ENCODE results near the gene DSCAM. TPM values are rescaled to one million over a fixed set of nuclear protein-coding genes. Genes with fewer than 3 reads are reported as not detected.

The DSCAM gene
- total RNA-seq, 1 experiment from 2014 or later = not detected

DNA sequence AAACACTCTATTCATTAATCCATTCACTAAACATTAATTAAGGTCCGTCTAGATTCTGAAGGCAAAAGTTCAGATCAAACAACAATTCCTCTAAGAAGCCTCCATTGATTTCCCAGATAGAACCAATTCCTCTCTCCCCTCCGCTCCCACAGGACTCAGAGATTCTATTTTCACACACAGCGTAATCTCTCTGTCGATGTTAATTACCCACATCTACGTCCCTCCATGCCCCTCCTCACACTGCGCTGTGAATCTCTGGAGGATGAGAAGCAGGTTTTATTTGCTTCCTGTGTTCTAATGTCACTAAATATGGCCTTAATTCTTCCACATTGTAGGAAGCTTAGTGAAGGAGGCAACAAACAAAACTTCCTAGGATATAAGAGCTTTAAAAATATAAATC lies 306.7 kb downstream of the DSCAM start:
- no peak for DNase-seq (ENCODE audit: low read depth)

DNA sequence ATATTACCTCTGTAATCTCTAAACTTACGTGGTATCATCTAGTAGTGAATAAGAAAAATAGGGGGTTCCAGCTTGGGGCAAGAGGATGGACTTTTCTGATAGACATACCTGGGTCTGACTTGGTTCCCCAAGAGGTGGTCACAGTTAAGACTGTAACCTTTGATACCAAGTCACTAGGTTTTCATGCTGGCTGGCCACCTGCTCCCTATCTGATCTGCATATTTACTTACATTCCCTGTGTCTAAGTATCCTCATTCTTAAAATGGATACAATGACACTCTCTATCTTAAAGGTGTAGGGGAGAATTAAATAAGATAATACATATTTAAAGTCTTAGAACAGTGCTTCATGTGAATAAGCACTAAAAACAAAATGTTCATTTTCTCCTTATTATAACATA lies 312.1 kb downstream of the DSCAM start:
- no peak for DNase-seq (ENCODE audit: low read depth)

DNA sequence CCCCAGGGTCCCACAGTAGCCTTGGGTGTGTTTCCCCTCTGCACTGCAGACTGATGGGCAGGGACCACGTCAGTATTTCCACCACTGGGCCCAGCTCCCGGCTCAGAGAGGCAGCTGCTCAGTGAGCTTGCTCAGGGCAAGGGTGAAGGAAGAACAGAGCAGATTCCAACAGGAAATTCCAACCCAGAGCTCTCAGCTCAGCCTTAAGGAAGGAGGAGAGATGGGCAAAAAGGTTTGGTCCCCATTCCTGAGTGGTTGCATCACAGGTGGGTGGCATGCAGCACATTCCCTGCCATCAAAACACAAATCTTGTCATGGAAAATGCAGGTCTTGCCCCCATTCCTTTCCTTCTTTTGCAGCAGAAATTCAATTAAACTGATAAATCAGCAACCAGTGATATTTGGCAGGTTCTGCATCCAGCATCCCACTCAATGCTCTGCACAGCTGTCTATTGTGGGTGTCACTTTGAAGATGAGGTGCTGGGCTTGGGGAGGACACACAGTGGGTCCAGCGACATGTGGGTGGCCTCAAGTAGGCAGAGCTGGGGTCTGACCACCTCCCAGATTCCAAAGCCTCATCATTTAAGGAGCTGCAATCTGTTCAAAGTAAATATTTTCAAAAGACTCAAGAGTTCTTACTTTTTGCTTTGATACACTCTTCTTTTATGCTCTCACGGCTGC lies 315.4 kb downstream of the DSCAM start:
- no peak for DNase-seq (ENCODE audit: low read depth)

DNA sequence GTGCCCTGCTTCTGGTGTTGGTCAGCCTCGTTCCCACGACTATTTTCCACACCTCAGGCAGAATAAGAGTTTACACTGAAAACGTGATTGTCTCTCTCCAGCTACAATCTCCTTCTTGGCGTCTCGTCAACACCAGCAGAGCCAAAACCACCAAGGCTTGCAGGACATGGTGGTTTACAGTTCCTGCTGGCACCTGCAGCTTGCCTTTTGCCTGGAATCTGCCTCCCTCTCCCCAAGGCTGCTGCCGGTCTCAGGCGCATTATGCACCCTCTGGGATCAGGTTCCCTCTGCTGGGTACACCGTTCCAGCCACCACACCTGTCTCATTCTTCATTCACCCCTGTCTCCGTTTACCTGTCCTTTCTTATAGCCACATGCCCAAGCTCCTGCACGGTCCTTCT lies 315.9 kb downstream of the DSCAM start:
- no peak for DNase-seq (ENCODE audit: low read depth)

DNA sequence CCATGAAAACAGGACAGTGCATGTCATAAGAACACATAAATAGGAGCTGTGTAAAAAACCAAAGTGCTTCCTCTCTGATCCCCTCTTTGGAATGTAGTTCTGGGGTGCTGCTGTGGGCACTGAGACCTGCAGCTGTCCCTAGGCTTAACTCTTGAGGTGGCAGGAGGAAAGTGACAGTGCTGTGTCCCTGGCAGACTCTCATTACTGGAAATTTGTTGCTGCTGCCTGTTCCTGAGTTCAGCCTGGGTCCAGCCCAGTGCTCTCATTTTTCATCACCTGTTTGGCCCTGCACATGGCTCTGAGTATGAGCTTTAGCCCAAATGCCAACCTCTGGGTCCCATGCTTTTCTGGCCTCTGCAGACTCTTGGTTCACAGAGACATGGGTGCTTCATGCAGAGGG lies 329.3 kb downstream of the DSCAM start:
- no peak for DNase-seq (ENCODE audit: low read depth)

DNA sequence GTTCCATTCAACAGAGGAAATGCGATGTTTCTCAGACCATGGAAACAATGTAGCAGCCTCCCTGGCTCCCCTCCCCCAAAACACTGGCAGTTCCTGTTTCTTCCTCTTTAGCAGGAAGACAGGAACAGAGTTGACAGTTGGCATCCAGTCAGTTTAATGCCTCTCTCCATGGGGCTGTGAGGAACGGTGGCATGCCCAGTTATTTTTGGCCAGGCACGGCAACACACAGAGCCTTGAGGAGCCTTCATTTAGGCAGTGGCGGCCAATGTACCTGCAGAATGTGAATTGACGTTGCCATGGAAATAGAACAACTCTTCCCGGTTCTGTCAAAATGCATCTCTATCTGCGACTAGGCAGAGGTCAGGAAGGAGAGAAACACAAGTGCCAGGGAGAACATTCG lies 330.6 kb downstream of the DSCAM start:
- DNase-seq (ENCODE audit: low read depth) = no peak

DNA sequence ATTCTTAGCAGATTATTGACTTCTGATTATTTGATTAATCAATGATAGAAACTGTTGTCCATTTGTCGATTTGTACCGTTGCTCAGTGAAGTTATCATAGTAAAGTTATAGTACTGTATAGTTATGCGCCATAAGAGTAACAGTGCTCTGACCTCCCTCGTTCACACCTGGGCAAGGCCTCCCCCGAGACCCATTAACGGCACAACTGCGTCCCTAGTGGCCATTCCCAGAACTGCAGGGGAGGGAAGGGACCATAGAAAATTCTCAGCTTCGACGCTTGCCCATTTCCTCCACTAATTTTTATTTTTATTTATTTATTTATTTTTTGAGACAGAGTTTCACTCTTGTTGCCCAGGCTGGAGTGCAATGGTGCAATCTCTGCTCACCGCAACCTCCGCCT lies 334.4 kb downstream of the DSCAM start:
- DNase-seq (ENCODE audit: low read depth) = no peak

DNA sequence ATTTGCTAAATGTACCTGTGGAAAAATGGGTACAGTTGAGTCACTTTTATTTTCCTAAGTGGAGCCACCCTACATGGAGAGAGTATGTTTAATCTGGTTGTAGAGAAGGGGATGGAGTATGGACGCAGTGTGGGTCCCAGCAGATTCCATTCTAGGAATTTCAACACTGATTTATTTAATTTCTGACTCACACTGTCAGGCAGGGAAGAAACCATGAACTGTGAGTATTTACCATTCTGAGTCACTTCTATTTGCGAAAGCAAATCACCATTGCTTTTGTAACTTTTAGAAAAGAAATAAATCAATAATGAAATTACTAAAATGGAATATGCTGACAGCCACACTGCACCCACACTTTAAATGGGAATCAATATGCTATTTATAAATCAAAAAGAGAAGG lies 339.0 kb downstream of the DSCAM start:
- DNase-seq (ENCODE audit: low read depth) = no peak

DNA sequence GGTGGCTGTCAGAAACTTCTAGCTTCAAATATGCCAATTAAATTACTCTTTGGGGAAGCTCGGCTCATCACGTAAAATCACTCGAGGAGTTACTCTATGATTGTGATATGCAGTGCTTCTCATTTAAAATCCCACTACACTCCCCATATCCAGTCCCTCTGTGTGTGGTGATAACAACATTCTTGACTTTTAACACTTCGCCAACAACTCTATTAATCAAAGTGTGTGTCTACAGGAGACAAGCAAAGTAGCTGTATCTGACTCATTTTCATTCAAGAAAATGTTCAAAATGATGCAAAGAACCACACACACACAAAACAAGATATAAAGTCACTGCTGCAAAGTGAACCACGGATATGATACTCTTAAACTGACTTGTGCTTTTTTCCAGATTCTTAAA lies 341.3 kb downstream of the DSCAM start:
- DNase-seq (ENCODE audit: low read depth) = no peak

DNA sequence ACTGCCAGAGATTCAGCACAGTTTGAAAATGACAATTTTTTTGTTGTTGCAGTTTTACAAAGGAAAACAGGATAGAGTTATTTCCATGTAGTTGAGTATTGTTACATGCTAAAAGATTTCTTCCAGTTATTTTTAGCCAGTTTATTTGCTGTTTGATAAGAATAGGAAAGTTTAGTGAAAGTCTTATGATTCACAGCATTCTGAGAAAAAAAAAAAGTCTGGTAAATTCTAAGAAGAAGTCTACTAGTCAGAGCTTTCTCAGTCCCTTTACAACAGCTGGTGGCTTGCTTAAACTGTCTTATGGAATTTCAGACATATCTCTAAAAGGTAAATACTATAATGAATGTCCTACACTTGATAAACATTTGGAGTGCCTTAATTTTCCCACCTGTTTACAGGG lies 341.7 kb downstream of the DSCAM start:
- no peak for DNase-seq (ENCODE audit: low read depth)

DNA sequence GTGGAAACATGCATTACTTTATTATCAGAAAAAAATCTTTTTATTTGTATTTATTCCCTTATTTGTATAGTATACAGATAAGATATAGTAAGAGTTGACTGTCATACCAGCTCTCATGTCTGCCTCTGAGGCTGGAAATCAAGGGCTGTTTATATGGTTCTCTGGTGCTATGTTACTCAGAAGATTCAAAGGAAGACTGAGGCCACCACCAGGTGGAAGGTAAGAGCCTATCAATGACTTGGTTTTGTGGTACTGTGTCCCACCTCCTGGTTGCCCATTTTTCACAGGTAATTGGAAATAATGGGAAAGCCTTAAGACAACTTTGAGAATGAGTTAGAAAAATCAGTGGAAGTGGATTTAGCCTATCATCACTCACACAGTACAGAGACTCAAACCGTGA lies 342.1 kb downstream of the DSCAM start:
- DNase-seq (ENCODE audit: low read depth) = no peak

DNA sequence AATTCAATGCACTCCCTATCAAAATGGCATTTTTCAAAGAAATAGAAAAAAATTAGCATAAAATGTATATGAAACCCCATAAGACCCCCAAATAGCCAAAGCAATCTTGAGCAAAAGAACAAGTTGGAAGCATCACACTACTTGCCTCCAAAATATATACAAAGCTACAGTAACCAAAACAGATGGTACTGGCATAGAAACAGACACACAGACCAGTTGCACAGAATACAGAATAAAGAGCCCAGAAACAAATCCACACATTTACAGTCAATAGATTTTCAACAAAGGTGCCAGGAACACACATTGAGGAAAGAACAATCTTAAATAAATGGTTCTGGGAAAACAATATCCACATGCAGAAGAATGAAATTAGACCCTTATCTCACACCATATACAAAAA lies 350.8 kb downstream of the DSCAM start:
- no peak for DNase-seq (ENCODE audit: low read depth)

DNA sequence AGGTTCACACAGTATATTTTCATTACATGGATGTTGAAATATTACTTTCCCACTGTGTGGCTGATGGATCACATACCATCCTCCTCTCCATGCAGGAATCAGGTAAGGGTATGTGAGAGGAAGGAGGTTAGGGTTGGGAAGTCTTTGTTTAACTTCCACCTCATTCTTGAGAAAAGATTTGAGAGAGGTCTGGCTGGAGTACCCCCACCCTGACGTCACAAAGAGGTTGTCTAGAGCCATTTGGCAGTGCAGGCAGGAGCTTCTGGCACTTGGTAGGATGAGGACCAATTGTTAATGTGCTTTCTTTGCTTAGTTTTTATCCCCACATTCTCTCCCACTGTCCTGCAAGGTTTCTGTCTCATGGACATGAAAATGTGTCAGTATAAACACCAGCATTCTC lies 356.6 kb downstream of the DSCAM start:
- no peak for DNase-seq (ENCODE audit: low read depth)

DNA sequence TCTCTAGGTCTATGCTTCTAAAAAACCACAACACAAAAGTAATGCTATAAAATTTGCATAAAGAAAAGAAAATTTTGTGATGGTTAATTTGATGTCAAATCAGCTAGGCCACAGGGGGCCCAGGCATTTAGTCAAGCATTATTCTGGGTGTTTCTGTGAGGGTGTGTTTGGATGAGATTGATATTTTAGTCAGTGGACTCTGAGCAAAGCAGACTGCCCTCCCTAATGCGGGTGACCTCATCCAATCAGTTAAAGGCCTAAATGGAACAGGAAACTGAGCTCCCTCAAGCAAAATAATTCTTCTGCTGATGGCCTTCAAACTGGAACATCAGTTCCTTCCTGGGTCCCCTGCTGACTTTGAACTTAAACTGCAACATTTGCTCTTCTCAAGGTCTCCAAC lies 358.0 kb downstream of the DSCAM start:
- no peak for DNase-seq (ENCODE audit: low read depth)

DNA sequence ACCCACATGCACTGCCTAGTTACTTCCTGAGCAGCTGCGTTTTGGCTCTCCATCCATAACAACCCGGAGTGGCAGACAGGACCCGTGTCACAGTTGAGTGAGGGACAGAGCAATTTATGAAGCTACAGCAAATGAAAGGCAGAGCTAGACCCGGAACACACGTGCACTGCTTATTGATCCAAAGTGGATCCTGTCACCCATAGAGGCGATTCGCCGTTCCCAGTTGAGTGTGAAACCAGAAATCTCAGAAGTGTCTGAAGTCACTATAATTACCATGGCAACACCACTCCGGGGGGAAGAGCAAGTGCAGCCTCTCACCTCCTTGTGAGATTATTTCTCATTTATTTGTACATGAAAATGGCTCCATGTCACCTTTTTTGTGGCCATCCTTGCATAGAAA lies 365.2 kb downstream of the DSCAM start:
- DNase-seq (ENCODE audit: low read depth) = no peak

DNA sequence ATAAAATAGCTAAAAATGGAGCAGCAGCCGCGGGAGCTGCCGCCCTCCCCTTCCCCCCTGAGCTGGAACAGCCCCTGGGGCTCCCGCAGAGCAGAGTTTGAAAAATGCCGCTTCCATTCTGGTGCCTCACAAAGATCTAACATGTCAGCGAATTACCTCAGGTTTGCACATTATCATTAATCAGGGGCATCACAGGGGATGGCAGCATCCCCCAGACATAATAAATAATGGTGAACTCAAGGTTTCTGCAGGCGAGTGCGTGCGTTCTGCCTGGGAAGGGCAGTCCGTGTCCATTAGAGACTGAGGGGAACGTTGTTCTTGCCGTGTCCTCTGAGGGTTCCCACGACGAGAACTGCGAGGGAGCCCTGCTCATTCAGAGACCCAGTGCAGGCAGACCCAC lies 372.4 kb downstream of the DSCAM start:
- DNase-seq (ENCODE audit: low read depth) = no peak

DNA sequence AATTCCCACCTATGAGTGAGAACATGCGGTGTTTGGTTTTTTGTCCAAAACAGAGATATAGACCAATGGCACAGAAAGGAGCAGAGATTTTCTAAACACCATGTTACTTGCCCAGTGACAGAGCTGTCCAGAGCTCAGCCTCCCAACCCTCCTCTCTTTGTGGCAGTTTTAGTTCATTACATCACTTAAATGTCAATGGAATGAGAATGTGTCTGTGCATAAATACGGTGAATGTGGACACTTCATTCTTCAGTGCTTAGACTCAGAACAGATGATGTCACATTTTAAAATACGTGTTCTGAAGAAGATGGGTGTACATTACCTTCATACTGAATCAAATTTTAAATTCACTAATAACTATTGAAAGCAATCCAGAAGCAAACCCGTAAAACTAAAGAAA lies 374.9 kb downstream of the DSCAM start:
- DNase-seq (ENCODE audit: low read depth) = no peak

DNA sequence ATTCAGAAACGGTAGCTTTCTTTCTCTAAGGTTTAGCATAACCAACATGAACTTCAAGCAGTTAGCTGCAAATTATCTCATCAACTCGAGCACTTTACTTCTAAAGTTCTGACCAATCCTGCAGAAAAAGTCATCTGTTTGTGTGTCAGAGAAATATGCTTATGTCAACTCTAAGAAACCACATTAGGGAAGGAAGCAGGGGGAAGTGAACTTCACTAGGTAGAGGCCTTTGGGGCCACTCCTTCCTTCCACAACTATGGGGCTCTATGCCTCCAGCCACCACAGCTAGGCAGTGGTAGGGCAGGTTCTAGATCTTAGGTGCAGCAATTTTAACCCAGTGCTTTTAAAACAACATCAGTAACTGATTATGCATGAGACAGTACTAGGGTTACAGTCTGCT lies 375.9 kb downstream of the DSCAM start:
- no peak for DNase-seq (ENCODE audit: low read depth)

DNA sequence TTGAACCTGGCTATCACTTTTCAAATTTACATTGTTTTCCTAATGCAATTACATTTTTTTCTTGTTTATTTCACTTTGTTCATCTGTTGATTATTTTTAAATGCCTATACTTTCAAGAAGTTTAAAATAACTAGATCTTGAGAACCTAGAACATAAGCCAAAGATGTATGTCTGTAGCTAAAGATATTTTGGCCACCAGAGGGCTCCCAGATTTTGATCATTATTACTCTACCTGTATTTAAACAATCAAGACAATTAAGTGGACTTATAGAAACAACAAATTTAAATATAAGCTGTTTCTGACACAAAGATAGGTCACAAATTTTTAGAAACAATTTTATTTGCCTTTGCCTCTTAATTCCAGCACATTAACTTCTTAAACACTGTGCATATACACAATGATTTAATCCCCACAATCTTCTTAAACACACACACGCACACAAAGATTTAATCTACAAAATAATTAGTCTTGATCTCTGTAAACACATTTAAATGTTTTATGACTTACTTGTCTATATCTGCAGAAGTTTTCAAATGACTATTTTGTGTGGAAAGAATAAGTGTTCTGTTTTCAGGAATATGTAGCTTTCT lies 380.0 kb downstream of the DSCAM start:
- DNase-seq (ENCODE audit: low read depth) = peak; percentile 0

DNA sequence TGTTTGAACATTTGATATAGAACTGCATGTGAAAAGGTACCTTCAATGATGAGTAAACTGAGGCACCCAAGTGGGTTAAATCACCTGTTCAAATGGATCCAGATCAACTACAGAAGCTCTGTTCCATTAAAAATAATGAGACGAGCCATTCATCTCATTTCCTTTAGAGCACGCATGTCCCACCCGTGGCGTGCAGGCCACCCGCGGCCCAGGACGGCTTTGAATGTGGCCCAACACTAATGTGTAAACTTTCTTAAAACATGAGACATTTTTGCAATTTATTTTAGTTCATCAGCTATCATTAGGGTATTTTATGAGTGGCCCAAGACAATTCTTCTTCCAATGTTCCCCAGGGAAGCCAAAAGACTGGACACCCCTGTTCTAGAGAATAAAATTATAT lies 381.6 kb downstream of the DSCAM start:
- no peak for DNase-seq (ENCODE audit: low read depth)

DNA sequence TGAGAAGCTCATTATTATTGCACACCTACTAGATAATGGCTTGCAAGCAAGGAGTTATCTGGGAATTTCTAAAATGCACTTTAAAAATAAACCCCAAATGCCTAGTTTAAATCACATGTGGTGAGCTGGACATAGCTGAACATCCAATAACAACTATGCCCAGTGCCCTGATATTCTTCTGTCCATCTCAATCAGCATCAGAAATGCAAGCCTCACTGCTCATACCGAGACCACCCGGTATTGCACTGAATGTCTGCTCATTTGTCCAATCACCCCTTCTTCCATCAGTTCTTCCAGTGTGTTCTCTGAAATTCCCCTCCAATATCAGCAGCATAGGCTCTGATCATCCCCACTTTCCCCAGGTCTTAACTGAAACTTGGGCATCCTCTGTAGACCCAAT lies 383.8 kb downstream of the DSCAM start:
- no peak for DNase-seq (ENCODE audit: low read depth)

DNA sequence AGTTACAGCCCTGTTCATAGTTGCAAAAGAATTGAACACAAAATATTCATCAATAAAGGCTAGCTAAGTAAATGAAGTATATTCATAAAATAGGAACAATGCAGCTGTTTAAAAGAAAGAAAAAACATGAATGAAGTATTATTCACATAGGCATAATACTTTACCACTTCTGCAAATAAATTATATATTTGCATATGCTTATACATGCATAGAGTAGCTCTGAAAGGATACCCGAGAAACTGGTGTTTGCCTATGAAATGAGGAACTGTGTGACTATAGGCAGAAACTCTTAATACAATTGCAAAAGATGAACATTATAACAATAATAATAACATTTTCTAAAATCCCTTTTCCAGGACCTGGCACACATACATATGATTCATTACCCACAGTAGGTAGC lies 385.9 kb downstream of the DSCAM start:
- DNase-seq (ENCODE audit: low read depth) = no peak

DNA sequence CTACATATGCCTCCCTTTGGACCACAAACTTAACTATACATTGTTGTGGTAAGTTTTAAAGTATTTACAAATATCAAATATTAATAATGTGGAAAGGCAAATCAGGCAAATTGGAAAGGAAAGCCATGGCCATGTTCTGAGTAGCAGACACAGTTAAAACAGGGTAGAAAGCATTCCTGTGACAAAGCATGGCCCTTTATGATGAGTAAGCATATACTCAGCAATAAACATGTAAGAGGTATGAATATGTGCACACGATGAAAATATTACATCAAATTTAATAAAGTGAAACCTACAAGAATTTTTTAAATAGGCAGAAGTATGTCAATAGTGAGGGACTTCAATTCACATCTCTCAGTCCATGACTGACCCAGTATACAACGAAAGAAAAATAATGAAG lies 389.2 kb downstream of the DSCAM start:
- no peak for DNase-seq (ENCODE audit: low read depth)

DNA sequence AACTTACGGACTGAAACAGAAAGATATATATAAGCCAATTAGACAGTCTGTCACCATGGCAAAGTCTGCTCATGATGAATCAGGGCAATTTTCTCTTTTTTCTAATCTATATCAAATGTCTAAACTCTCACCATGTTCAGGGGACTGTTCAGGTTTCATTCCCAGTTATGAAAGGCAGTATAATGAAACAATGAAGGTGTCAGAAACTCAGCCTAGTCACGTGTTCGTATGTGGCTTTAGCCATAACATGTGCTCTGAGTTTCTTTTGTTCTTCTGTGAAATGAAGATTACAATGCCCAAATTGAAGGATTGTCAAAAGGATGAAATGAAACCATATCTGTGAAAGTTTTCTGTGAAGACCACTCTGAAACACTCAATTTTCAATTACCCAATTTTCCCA lies 392.9 kb downstream of the DSCAM start:
- no peak for DNase-seq (ENCODE audit: low read depth)
